Activated naive CD4-positive, alpha-beta T cell (primary cell): ENCODE results near the gene TYRP1.

ENCODE experiments used
- DNase-seq, 4 experiments: peaks; one replicate each; lab custom pipeline; 2025; lab: John Stamatoyannopoulos, UW

Gene TYRP1

GRCh38 chr9:12732971-12733370 lies 39.8 kb downstream of the TYRP1 start:
- no peak for DNase-seq

- no peak for DNase-seq
These were observed 42.5 kb downstream of the TYRP1 start for GRCh38 chr9:12735665-12736064.

GRCh38 chr9:12737871-12738270 lies 44.7 kb downstream of the TYRP1 start:
- DNase-seq, result no peak

- DNase-seq, result no peak
These were observed 45.9 kb downstream of the TYRP1 start for GRCh38 chr9:12739014-12739652.

- no peak for DNase-seq
These were observed 47.7 kb downstream of the TYRP1 start for GRCh38 chr9:12740845-12741244.

- no peak for DNase-seq
These were observed 54.8 kb downstream of the TYRP1 start for GRCh38 chr9:12748016-12748415.

- DNase-seq, result no peak
These were observed 55.8 kb downstream of the TYRP1 start for GRCh38 chr9:12748954-12749353.

GRCh38 chr9:12753931-12754330 lies 60.7 kb downstream of the TYRP1 start:
- no peak for DNase-seq

GRCh38 chr9:12759761-12760160 lies 66.6 kb downstream of the TYRP1 start:
- no peak for DNase-seq
